IMR-90 (cell line): ENCODE measurements around the gene SLC2A8. TPM values are rescaled to one million over a fixed set of nuclear protein-coding genes. Genes with fewer than 3 reads are reported as not detected.

Source experiments
- ATAC-seq: fragments of 200-7000 bp; cut with Tn5 transposase; 2 replicates; pipeline ENCODE4 v1.9.1; 2020; ENCODE audit warnings: low read depth, mild to moderate bottlenecking, moderate library complexity
- BruUV-seq: library from RNA; stranded (reverse); fragments of 400-500 nt; replicated peaks from 2 replicates; lab custom pipeline; 2021; lab: Mats Ljungman, UMichigan
- CTCF ChIA-PET: fragments of 300-600 bp; formaldehyde crosslinking; extraction: SDS; loops from one replicate; lab custom pipeline; 2021; ENCODE audit warnings: antibody characterized with exemption; lab: Yijun Ruan, JAX
- POLR2A ChIA-PET: fragments of 300-600 bp; sonication (Branson Sonifier 250); formaldehyde crosslinking; loops from one replicate; lab custom pipeline; 2022; ENCODE audit warnings: antibody characterized with exemption; ENCODE audit not compliant: unreplicated experiment; lab: Charles Lee
- DNase-seq: peaks from one replicate; pipeline ENCODE4 v3.0.0; 2013
- H2AFZ ChIP-seq: replicated peaks from 2 replicates; pipeline ENCODE3; 2013; ENCODE audit warnings: low read length, mild to moderate bottlenecking; ENCODE audit not compliant: poor library complexity
- H2AK5ac ChIP-seq: 2 replicates; pipeline ENCODE4 v1.6.1; 2013; ENCODE audit warnings: low read depth, low read length, inconsistent platforms
- H2AK9ac ChIP-seq: replicated peaks from 2 replicates; pipeline ENCODE3; 2013; ENCODE audit warnings: mild to moderate bottlenecking, low read depth, low read length, moderate library complexity; ENCODE audit not compliant: poor library complexity
- H2BK120ac ChIP-seq: 2 replicates; pipeline ENCODE4 v1.6.1; 2013; ENCODE audit warnings: low read depth, low read length, inconsistent platforms
- H2BK15ac ChIP-seq: 3 replicates; pipeline ENCODE4 v1.6.1; 2013; ENCODE audit warnings: low read depth, low read length, inconsistent platforms
- H2BK20ac ChIP-seq: 2 replicates; pipeline ENCODE4 v1.6.1; 2013; ENCODE audit warnings: low read depth, mild to moderate bottlenecking, inconsistent platforms, low read length, moderate library complexity
- H2BK5ac ChIP-seq: 2 replicates; pipeline ENCODE4 v1.6.1; 2013; ENCODE audit warnings: mild to moderate bottlenecking, low read depth, low read length, inconsistent platforms; ENCODE audit not compliant: poor library complexity, severe bottlenecking
- H3K14ac ChIP-seq: replicated peaks from 2 replicates; pipeline ENCODE4 v1.6.1; 2013; ENCODE audit warnings: low read depth, low read length, inconsistent platforms
- H3K18ac ChIP-seq: 2 replicates; pipeline ENCODE4 v1.6.1; 2013; ENCODE audit warnings: low read depth, low read length, control low read depth
- H3K23ac ChIP-seq: 2 replicates; pipeline ENCODE4 v1.6.1; 2013; ENCODE audit warnings: low read depth, low read length, inconsistent platforms
- H3K27ac ChIP-seq: 2 replicates; pipeline ENCODE4 v1.5.1; 2013; ENCODE audit warnings: mild to moderate bottlenecking, control low read depth, low read length; ENCODE audit not compliant: insufficient read depth
- H3K27me3 ChIP-seq: 2 replicates; pipeline ENCODE4 v1.6.1; 2013; ENCODE audit warnings: low read length; ENCODE audit not compliant: control insufficient read depth, insufficient read depth
- H3K36me3 ChIP-seq: 2 replicates; pipeline ENCODE4 v1.6.1; 2013; ENCODE audit warnings: low read length, mixed read lengths; ENCODE audit not compliant: control insufficient read depth, insufficient read depth
- H3K4ac ChIP-seq: 2 replicates; pipeline ENCODE4 v1.6.1; 2013; ENCODE audit warnings: low read depth, low read length, inconsistent platforms
- H3K4me1 ChIP-seq: 2 replicates; pipeline ENCODE4 v1.6.1; 2013; ENCODE audit warnings: low read length, mixed read lengths; ENCODE audit not compliant: control insufficient read depth, insufficient read depth
- H3K4me2 ChIP-seq: 2 replicates; pipeline ENCODE4 v1.6.1; 2013; ENCODE audit warnings: low read depth, mild to moderate bottlenecking, control low read depth, low read length, moderate library complexity
- H3K4me3 ChIP-seq: 2 replicates; pipeline ENCODE4 v1.5.1; 2013; ENCODE audit warnings: low read depth, mild to moderate bottlenecking, control low read depth, low read length, moderate library complexity; ENCODE audit not compliant: insufficient read depth
- H3K56ac ChIP-seq: 2 replicates; pipeline ENCODE4 v1.6.1; 2013; ENCODE audit warnings: low read length, inconsistent platforms; ENCODE audit not compliant: insufficient read depth; ENCODE audit errors: extremely low read depth
- H3K79me1 ChIP-seq, 2 experiments: 2 replicates each; pipeline ENCODE4 v1.6.1; 2013; ENCODE audit warnings: low read length in 2 of 2, inconsistent platforms in 1 of 2, low read depth in 1 of 2
- H3K9ac ChIP-seq: 2 replicates; pipeline ENCODE4 v1.6.1; 2013; ENCODE audit warnings: low read depth, low read length, control low read depth
- H3K9me1 ChIP-seq: 2 replicates; pipeline ENCODE4 v1.6.1; 2013; ENCODE audit warnings: low read length, inconsistent platforms; ENCODE audit not compliant: insufficient read depth
- H3K9me3 ChIP-seq: 2 replicates; pipeline ENCODE4 v1.6.1; 2013; ENCODE audit warnings: low read length; ENCODE audit not compliant: control insufficient read depth, insufficient read depth
- H4K20me1 ChIP-seq: 2 replicates; pipeline ENCODE4 v1.6.1; 2013; ENCODE audit warnings: low read length, inconsistent platforms; ENCODE audit not compliant: insufficient read depth
- H4K5ac ChIP-seq: 2 replicates; pipeline ENCODE4 v1.6.1; 2013; ENCODE audit warnings: mild to moderate bottlenecking, low read depth, low read length, control low read depth
- H4K8ac ChIP-seq, 2 experiments: 2 replicates each; pipeline ENCODE4 v1.6.1; 2013; ENCODE audit warnings: low read depth in 2 of 2, low read length in 2 of 2, control low read depth in 1 of 2, inconsistent platforms in 1 of 2
- H4K91ac ChIP-seq: 2 replicates; pipeline ENCODE4 v1.6.1; 2013; ENCODE audit warnings: low read depth, low read length, inconsistent platforms; ENCODE audit not compliant: insufficient read depth
- CEBPB ChIP-seq: IDR thresholded peaks from 2 replicates; pipeline ENCODE4 v1.6.1; 2012; ENCODE audit warnings: low read depth, low read length, improper control_type of control experiment
- CHD1 ChIP-seq: IDR thresholded peaks from 2 replicates; pipeline ENCODE4 v1.6.1; 2012; ENCODE audit warnings: low read depth, low read length, improper control_type of control experiment
- FOS ChIP-seq: fragments of 150-350 bp; IDR thresholded peaks from 2 replicates; pipeline ENCODE4 v1.6.1; 2016; ENCODE audit warnings: low read depth, low read length
- MAFK ChIP-seq: IDR thresholded peaks from 2 replicates; pipeline ENCODE4 v1.6.1; 2012; ENCODE audit warnings: low read depth, low read length, improper control_type of control experiment
- MAZ ChIP-seq: IDR thresholded peaks from 2 replicates; pipeline ENCODE4 v1.6.1; 2012; ENCODE audit warnings: low read depth, mild to moderate bottlenecking, low read length, improper control_type of control experiment, moderate library complexity, borderline replicate concordance
- MXI1 ChIP-seq: IDR thresholded peaks from 2 replicates; pipeline ENCODE4 v1.6.1; 2012; ENCODE audit warnings: low read depth, mild to moderate bottlenecking, low read length, moderate library complexity, borderline replicate concordance
- NFE2L2 ChIP-seq: fragments of 150-350 bp; IDR thresholded peaks from 2 replicates; pipeline ENCODE4 v1.6.1; 2016; ENCODE audit warnings: low read depth, mild to moderate bottlenecking, low read length
- POLR2A ChIP-seq: IDR thresholded peaks from 2 replicates; pipeline ENCODE4 v1.6.1; 2012; ENCODE audit warnings: mild to moderate bottlenecking, low read depth, low read length
- RCOR1 ChIP-seq: IDR thresholded peaks from 2 replicates; pipeline ENCODE4 v1.6.1; 2012; ENCODE audit warnings: mild to moderate bottlenecking, low read length, improper control_type of control experiment; ENCODE audit not compliant: insufficient replicate concordance
- RFX5 ChIP-seq: IDR thresholded peaks from 2 replicates; pipeline ENCODE4 v1.8.0; 2012; ENCODE audit warnings: low read depth, mild to moderate bottlenecking, low read length, moderate library complexity
- SMC3 ChIP-seq: fragments of 150-350 bp; IDR thresholded peaks from 2 replicates; pipeline ENCODE4 v1.6.1; 2016; ENCODE audit warnings: low read depth, mild to moderate bottlenecking, antibody characterized with exemption, low read length, moderate library complexity
- WGBS, 2 experiments: methylation state at CpG; one replicate each; pipeline versions ENCODE4 v1.1.5 to v1.1.7; 2013; ENCODE audit warnings: missing lambda C conversion rate in 2 of 2; ENCODE audit not compliant: insufficient read length in 1 of 2; ENCODE audit errors: extremely low coverage in 2 of 2; 5-methylcytosine and 5-hydroxymethylcytosine counted together
- dilution Hi-C: fragments of 300-500 bp; cut with HindIII; formaldehyde crosslinking; loops from one replicate; pipeline ENCODE4 v1.14.3; 2018; ENCODE audit warnings: low sequenced_read_pairs; ENCODE audit not compliant: unreplicated experiment
- in situ Hi-C: fragments of 300-500 bp; cut with MboI; formaldehyde crosslinking; loops from 3 replicates; pipeline ENCODE4 v1.14.3; 2019; ENCODE audit warnings: low sequenced_read_pairs, inconsistent platforms, mixed read lengths
- intact Hi-C: fragments of 100-400 bp; cut with micrococcal nuclease; formaldehyde crosslinking; loops from 2 replicates; pipeline ENCODE4 v1.10.0; 2022
- polyA plus RNA-seq, 3 experiments: library from polyadenylated mRNA; depleted of rRNA; stranded (reverse); fragments of >200 nt; gene quantifications; 2 replicates each; pipeline ENCODE4 v1.2.3, GENCODE V29; 2012; ENCODE audit warnings: low replicate concordance in 1 of 3
- total RNA-seq: library from RNA; depleted of rRNA; stranded (reverse); fragments of >200 nt; gene quantifications from 2 replicates; pipeline ENCODE4 v1.2.3, GENCODE V29; 2012
- TF ChIP-seq, protein P1 (sequence below): conservative IDR thresholded peaks from 2 replicates; pipeline ENCODE4 v1.5.1; 2012; ENCODE audit warnings: mild to moderate bottlenecking, low read depth, low read length, improper control_type of control experiment

The SLC2A8 gene
- total and polyA plus RNA-seq, 2 of the 4 experiments (the other 2 are of a cell fraction): 9.0 to 12.0 TPM

DNA sequence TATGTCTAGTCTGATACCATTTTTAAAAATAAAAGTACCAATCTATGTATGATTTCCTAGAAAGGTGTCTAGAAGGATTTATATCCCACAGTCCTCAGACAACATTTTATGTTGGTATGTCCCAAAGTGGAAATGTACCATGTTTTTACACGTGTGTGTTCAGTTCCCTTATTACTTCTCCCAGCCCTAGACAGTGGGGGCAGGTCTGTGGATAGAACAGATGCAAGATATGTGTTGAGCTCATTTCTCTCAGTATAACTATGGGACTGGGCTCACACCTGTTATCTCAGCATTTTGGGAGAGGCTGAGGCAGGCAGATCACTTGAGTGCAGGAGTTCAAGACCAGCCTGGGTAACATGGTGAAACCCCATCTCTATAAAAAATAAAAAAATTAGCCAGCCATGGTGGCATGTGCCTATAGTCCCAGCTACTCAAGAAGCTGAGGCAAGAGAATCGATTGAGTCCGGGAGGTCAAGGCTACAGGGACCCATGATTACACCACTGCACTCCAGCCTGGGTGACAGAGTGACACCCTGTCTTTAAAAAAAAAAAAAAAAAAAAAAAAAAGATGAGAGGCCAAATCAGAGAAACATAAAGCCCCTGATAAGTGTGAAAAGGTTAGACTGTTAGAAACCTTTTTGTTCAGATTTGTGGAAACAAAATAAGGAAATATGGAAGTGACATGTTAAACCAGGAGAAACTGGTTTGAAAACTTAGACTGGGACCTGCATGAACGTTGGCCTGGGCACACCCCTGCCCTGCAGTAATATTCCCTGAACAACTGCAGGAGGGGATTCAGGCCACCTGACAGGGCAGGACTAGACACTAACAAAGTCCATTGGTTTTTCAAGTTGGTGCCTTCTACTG, 7.4 kb upstream of the SLC2A8 start (continued):
- TF ChIP-seq, protein P1, sequence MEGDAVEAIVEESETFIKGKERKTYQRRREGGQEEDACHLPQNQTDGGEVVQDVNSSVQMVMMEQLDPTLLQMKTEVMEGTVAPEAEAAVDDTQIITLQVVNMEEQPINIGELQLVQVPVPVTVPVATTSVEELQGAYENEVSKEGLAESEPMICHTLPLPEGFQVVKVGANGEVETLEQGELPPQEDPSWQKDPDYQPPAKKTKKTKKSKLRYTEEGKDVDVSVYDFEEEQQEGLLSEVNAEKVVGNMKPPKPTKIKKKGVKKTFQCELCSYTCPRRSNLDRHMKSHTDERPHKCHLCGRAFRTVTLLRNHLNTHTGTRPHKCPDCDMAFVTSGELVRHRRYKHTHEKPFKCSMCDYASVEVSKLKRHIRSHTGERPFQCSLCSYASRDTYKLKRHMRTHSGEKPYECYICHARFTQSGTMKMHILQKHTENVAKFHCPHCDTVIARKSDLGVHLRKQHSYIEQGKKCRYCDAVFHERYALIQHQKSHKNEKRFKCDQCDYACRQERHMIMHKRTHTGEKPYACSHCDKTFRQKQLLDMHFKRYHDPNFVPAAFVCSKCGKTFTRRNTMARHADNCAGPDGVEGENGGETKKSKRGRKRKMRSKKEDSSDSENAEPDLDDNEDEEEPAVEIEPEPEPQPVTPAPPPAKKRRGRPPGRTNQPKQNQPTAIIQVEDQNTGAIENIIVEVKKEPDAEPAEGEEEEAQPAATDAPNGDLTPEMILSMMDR: no peak

DNA sequence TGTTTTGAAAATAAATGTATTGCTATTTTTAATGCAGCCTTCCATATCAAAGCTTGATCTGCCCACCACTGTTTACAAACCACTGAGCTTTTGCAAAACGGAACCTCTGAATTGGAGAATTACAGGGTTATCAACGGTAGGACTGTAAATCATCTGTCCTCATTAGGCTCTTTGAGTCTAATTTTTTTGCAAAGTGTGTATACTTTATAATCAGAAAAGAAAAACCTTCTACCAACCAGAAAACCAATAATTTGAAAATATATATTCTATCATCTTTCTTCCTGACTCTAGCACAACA, 6.8 kb upstream of the SLC2A8 start:
- Histone ChIP-seq H3K9me1 (peaks cover 11% of the 10 kb centered on the region), H3K23ac (no peak overlapping the region), H2BK20ac (no peak overlapping the region), H3K27me3 (peaks cover 7% of the 10 kb centered on the region), H2AK9ac (no peak overlapping the region), H2BK120ac (no peak overlapping the region), H4K20me1 (peaks cover 9% of the 10 kb centered on the region; the same call in 1 of the 2 replicates), H3K56ac (no peak overlapping the region), H4K91ac (no peak overlapping the region), H2BK5ac (no peak overlapping the region), H2BK15ac (no peak overlapping the region), H2AFZ (no peak overlapping the region), H4K5ac (no peak overlapping the region), H3K4me2 (no peak overlapping the region), H2AK5ac (no peak overlapping the region), H3K9ac (no peak overlapping the region), H3K4me3 (no peak overlapping the region), H3K9me3 (no peaks in the 10 kb centered on the region), H4K8ac (no peak overlapping the region), H3K14ac (no peak overlapping the region), H3K36me3 (no peaks in the 10 kb centered on the region), H3K4me1 (peaks cover 5% of the 10 kb centered on the region), H3K27ac (no peak overlapping the region), H3K18ac (no peak overlapping the region), H3K4ac (no peak overlapping the region), H3K79me1 (no peaks in the 10 kb centered on the region)
- dilution Hi-C loops (no loop called here), in situ Hi-C loops (loop anchor here (25.0 kb wide), 1 partner anchor 453 kb away; no protein-coding TSS in a partner anchor), intact Hi-C loops (loop anchor here (10.0 kb wide), 1 partner anchor 105 kb away; no protein-coding TSS in a partner anchor)
- no peak for DNase-seq
- no TSS peak for BruUV-seq
- ChIA-PET CTCF (no interaction called here), POLR2A (no interaction called here)
- ATAC-seq: no peak
- no CpG with 5 or more reads among the region's 2 CpGs for WGBS, 2 experiments
- TF ChIP-seq POLR2A (no peak), CHD1 (no peak), CEBPB (no peak), MAZ (no peak), FOS (no peak), MXI1 (no peak), RCOR1 (no peak), RFX5 (no peak), MAFK (no peak), NFE2L2 (no peak), SMC3 (no peak)
- TF ChIP-seq, protein P1: no peak
